ENCODE data around the gene GMPR.
A peak's percentile ranks its signal among the peaks of the same experiment; 100 is the strongest.

Gene GMPR

DNA sequence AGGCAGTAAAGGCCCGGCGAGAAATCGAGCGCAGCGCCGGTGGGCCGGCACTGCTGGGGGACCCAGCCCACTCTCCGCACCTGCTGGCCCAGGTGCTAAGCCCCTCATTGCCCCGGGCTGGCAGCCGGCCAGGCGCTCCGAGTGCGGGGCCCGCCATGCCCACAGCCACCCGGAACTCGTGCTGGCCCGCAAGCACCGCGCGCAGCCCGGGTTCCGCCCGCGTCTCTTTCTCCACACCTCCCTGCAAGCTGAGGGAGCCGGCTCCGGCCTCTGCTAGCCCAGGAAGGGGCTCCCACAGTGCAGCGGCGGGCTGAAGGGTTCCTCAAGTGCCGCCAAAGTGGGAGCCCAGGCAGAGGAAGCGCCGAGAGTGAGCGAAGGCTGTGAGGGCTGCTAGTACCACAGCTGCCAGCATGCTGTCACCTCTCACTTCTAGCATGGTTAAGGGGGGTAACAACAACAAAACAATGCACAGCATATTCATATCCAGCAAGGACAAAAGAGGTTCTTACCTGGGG lies 11.3 kb upstream of the GMPR start:
- TF ChIP-seq, protein P1, sequence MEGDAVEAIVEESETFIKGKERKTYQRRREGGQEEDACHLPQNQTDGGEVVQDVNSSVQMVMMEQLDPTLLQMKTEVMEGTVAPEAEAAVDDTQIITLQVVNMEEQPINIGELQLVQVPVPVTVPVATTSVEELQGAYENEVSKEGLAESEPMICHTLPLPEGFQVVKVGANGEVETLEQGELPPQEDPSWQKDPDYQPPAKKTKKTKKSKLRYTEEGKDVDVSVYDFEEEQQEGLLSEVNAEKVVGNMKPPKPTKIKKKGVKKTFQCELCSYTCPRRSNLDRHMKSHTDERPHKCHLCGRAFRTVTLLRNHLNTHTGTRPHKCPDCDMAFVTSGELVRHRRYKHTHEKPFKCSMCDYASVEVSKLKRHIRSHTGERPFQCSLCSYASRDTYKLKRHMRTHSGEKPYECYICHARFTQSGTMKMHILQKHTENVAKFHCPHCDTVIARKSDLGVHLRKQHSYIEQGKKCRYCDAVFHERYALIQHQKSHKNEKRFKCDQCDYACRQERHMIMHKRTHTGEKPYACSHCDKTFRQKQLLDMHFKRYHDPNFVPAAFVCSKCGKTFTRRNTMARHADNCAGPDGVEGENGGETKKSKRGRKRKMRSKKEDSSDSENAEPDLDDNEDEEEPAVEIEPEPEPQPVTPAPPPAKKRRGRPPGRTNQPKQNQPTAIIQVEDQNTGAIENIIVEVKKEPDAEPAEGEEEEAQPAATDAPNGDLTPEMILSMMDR (IDR thresholded peaks at IDR 0.05; ENCODE audit: insufficient read depth, low read depth, low read length, missing control alignments) = no peak
- no peak overlapping the region for H3K4me3 ChIP-seq (ENCODE audit: low read depth, low read length)
- DNase-seq (ENCODE audit: low read depth) = no peak

DNA sequence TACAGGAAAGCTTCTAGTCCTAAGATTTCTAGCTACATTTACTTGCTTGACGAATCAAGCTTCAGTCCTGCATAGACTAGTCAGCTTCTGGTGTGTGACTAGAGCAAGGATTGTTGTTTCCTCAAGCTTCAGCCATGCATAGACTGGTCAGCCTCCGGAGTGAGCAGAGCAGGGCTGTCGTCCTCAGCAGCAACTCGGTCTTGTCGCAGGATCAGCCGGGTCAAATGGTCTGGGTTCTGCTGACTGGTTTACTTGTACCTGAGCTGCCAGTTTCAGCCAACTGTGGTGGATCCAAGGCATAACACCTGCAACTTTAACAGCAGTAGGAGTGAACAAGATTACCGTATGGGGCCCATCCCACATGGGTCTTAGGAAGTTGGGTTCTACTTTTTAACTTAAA lies 10.8 kb upstream of the GMPR start:
- TF ChIP-seq, protein P1 (IDR thresholded peaks at IDR 0.05; ENCODE audit: insufficient read depth, low read depth, low read length, missing control alignments) = no peak
- no peak for DNase-seq (ENCODE audit: low read depth)
- H3K4me3 ChIP-seq (ENCODE audit: low read depth, low read length) = no peak overlapping the region

DNA sequence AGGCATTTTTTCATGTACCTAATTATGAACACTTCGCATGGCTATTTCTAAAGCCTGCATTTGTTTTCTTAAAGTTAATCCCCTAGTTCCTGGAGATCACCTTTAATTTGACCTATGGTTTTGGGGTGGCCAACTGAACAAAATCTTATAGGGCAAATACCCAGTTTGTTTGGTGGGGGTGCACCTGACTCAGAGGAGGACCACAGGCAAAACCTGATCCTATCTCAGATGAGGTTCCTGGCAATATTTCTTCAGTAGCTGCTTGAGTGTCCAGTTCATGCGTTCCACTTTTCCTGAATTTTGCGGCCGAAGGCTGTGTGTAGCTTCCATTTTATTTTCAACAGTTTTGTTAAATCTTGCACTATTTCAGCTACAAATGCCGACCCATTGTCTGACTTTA lies 10.3 kb upstream of the GMPR start:
- no peak overlapping the region for H3K4me3 ChIP-seq (ENCODE audit: low read depth, low read length)
- TF ChIP-seq, protein P1 (IDR thresholded peaks at IDR 0.05; ENCODE audit: insufficient read depth, low read depth, low read length, missing control alignments) = no peak
- no peak for DNase-seq (ENCODE audit: low read depth)

DNA sequence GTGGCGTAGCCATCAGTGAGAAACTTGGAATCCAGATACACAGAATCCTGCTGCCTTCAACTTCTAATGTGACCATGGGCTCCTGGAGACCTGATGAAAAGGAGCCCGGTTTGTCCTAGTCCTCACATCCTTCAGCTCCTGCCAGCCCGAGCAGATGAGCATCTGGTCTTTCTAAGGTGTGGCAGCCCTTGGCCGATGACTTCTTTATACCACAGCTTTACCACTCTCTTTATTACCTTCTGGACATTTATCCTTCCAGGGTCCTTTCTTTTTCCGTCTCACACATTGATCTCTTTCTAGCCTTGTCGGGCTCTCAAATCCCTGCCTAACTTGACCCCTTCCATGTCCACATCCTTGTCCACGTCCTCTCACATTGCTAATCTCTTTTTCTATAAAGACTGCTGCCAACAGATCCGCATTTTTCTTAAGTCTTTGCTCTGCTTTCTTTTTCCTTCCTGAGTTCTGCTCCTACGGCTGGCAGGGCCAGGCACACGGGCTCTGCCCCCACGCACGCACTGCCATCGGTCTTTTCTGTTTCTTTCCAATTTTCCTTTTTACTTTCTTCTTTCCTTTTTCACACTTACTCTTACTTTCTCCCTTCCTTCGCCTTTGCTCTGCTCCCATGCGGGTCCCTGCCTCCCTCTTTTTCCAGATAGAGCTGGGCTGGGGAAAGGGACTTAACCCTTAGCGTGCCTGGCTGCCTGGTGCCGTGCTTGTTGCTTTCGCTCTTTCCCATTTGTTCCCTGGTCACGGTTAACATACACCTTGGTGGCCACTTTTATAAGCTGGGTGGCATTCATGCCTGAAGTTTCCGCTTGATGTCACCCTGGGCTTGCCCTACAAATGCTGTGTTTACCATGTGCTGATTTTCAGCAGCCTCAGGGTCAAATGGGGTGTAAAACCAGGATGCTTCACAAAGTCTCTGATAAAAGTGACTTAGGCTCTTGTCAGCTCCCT lies 9.4 kb upstream of the GMPR start:
- TF ChIP-seq, protein P1 (IDR thresholded peaks at IDR 0.05; ENCODE audit: insufficient read depth, low read depth, low read length, missing control alignments) = peak; percentile 9
- no peak overlapping the region for H3K4me3 ChIP-seq (ENCODE audit: low read depth, low read length)
- no peak for DNase-seq (ENCODE audit: low read depth)

DNA sequence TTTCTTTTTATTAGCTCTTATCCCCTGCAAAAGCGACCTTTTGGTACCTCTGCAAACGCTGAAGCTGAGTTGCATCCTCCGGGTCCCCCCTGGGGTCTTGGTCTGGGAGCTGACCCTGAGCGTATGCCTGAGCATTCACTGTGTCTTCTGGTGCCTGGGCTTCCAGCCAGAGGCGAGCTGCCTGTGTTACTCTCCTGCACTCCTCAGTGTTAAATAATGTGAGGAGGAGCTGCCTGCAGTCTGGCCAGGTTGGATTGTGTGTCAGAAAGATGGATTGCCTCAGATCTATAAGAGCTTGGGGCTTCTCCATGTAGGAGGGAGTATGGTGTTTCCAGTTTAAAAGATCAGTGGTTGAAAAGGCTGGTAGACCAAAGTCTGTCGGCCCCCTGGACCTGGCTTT lies 8.7 kb upstream of the GMPR start:
- TF ChIP-seq, protein P1 (IDR thresholded peaks at IDR 0.05; ENCODE audit: insufficient read depth, low read depth, low read length, missing control alignments) = no peak
- no peak for DNase-seq (ENCODE audit: low read depth)
- H3K4me3 ChIP-seq (ENCODE audit: low read depth, low read length) = no peak overlapping the region

DNA sequence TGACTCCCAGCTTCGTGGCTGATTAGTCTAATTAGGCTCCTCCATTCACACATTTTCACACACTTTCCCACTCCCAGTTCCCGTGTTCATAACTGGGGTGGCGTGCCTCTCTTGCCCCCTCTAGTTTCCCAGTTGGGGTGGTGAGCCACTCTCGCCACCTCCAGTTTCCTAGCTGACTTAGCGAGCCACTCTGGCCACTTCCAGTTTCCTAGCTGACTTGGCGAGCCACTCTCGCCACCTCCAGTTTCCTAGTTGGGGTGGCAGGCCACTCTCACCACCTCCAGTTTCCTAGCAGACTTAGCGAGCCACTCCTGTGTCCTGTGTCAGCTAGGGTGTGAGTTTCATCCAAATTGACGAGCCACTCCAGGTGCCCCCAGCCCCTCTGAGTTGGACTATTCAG lies 7.4 kb upstream of the GMPR start:
- DNase-seq (ENCODE audit: low read depth) = no peak

More for the DNA sequence above, 7.4 kb upstream of the GMPR start:
- H3K4me3 ChIP-seq (ENCODE audit: low read depth, low read length) = no peak overlapping the region
- TF ChIP-seq, protein P1 (IDR thresholded peaks at IDR 0.05; ENCODE audit: insufficient read depth, low read depth, low read length, missing control alignments) = no peak
